ENCODE data around the gene PABPC1L. TPM values are rescaled to one million over a fixed set of nuclear protein-coding genes. Genes with fewer than 3 reads are reported as not detected.

The PABPC1L gene
- total RNA-seq, 4 donors from 2014 or later: 2.0 to 5.9 (median 2.9) TPM

DNA sequence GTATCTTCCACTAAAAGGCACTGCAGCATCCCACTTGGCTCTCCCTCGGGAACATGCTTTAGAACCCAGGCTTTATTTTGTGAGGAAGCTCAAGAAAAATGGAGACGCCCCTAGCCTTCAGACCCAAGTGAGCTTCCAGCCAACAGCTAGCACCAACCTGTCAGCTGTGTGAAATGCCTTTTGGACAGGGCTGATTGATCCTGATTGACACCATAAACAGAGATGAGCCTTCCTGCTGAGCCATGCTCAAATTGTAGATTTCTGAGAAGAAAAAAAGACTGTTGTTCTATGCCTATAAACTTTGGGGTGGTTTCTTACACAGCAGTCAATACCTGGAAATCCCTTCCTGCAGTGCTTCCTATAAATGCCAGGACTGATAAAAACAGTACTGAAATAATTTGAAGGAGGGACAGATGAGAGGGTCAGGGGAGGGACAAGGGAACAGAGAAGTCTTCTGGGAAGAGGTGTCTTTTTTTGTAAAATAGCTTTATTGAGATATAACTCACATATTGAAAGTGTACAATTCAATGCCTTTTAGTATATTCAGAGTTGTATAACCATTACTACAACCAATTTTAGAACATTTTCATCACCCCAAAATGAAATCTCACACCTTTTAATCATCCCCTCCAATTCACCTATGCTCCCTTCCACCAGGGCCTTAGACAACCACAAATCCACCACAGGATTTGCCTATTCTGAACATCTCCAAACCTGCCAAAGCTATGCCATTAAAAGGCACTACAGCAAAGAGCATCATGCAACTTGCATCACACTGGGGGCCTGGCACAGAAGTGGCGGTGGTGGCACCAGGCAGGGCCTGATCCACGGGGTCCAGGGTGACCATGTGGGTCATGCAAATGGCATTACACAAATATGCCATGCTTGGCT lies 53.7 kb downstream of the PABPC1L start:
- intact Hi-C loops (cut with DNase I): loop anchor here (10.0 kb wide), 1 partner anchor 219 kb away; the partner anchor contains the start of gene KCNK15
- no peaks in the 10 kb centered on the region for H3K36me3 ChIP-seq
- no peak overlapping the region for H3K4me3 ChIP-seq
- 86% methylated on average over 4 of the region's 4 CpGs for WGBS
- TF ChIP-seq EP300 (IDR thresholded peaks at IDR 0.05): no peak
- TF ChIP-seq POLR2A (IDR thresholded peaks at IDR 0.05; ENCODE audit: low read depth): no peak
- no peak for TF ChIP-seq POLR2AphosphoS5 (IDR thresholded peaks at IDR 0.05)
- TF ChIP-seq, protein P1, sequence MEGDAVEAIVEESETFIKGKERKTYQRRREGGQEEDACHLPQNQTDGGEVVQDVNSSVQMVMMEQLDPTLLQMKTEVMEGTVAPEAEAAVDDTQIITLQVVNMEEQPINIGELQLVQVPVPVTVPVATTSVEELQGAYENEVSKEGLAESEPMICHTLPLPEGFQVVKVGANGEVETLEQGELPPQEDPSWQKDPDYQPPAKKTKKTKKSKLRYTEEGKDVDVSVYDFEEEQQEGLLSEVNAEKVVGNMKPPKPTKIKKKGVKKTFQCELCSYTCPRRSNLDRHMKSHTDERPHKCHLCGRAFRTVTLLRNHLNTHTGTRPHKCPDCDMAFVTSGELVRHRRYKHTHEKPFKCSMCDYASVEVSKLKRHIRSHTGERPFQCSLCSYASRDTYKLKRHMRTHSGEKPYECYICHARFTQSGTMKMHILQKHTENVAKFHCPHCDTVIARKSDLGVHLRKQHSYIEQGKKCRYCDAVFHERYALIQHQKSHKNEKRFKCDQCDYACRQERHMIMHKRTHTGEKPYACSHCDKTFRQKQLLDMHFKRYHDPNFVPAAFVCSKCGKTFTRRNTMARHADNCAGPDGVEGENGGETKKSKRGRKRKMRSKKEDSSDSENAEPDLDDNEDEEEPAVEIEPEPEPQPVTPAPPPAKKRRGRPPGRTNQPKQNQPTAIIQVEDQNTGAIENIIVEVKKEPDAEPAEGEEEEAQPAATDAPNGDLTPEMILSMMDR (IDR thresholded peaks at IDR 0.05): no peak
- no peak overlapping the region for H3K27ac ChIP-seq (replicated peaks in 1 of 4)
- H3K27me3 ChIP-seq: no peaks in the 10 kb centered on the region
- no peaks in the 10 kb centered on the region for H3K9me3 ChIP-seq
- DNase-seq (ENCODE audit: extremely low spot score): no peak
- H3K4me1 ChIP-seq: peaks cover 26 to 49% (median 45%) of the 10 kb centered on the region in 4 donors

DNA sequence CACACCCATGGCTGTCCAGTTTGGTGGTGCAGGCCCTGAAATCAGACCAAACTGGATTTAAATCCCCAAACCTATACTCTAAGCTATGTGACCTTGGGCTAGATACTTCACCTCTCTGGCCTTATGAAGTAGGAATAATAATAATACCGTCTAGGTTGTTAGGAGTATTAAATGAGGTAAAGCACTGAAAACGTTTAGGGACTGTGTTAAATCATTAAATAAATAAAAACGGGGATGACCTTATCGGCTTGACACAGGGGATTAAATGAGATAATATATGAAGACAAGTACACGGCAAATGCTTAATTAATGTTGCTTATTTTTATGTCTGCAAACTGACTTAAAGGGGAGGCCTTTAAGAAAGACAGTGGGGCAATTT lies 55.8 kb downstream of the PABPC1L start:
- Histone ChIP-seq H3K4me3 (peak overlapping the region; percentile 71 to 88 (median 78)), H3K27me3 (no peaks in the 10 kb centered on the region), H3K9me3 (no peaks in the 10 kb centered on the region), H3K36me3 (no peaks in the 10 kb centered on the region), H3K4me1 (peaks cover 18 to 56% (median 52%) of the 10 kb centered on the region in 4 donors), H3K27ac (replicated peaks in 1 of 4) (peak overlapping the region; percentile 77 to 87 (median 82))
- intact Hi-C loops (cut with DNase I): loop anchor here (5.0 to 10.0 kb wide), 2 partner anchors 78 to 221 kb away; partner anchors contain the start of genes KCNK15 and YWHAB
- no peak for DNase-seq (ENCODE audit: extremely low spot score)
- 46% methylated on average over 5 of the region's 5 CpGs for WGBS
- TF ChIP-seq, protein P1 (IDR thresholded peaks at IDR 0.05): no peak
- TF ChIP-seq POLR2AphosphoS5 (IDR thresholded peaks at IDR 0.05) (no peak), EP300 (IDR thresholded peaks at IDR 0.05) (no peak), POLR2A (IDR thresholded peaks at IDR 0.05; ENCODE audit: low read depth) (no peak)

DNA sequence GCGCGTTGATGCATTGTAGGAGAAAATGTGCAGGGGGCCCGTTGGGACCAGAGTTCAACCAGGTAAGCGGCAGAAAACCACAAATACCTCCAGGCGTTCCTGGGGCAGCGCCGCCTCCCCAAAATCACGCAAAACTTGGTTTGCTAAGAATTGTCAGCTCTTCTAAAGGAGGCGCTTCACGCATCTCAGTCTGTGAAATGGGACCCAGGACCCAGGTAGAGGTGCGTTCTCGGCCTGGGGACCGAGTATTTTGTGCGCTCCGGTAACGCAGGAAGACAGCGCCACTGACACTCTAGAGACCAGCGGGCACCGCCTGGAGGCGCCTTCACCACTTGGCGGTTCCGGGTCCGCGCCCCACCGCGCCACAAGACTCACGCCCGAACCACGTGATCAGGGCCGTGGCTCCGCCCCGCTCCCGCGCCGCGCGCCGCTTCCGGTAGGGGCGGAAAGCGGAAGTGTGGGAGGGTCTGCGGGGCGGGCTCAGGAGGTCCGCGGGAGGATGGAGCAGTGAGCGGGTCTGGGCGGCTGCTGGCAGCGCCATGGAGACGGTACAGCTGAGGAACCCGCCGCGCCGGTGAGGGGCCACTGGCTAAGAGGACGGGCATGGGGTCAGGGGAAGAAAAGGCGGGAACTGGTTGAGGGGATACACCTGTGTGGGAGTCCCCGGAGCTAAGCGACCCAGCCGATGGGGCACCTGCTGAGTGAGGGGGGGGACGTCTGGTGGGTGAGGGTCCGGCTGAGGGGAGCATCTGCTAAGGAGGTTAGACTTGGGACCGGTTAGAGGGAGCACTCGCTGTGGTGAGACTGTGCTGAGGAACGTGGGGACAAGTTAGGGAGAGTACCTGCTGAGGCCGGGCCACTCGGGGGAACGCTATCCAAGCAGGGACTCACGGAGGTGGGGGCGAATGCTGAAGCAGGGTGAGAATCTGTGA lies 56.4 kb downstream of the PABPC1L start, which contains the start of gene STK4:
TSS of gene STK4 (plus strand) at position 483 of the 932 bp plus-strand sequence. CDS start at position 540, 57 bp downstream.
- intact Hi-C loops (cut with DNase I): loop anchor here (5.0 to 10.0 kb wide), 2 partner anchors 79 to 221 kb away; partner anchors contain the start of genes KCNK15 and YWHAB
- H3K4me3 ChIP-seq: peak within 1 kb of the TSS; percentile 71 to 88 (median 78)
- H3K27ac ChIP-seq (replicated peaks in 1 of 4): peak within 1 kb of the TSS; percentile 77 to 87 (median 82)
- DNase-seq (ENCODE audit: extremely low spot score): peak; percentile 98
- 2% methylated on average over 42 of the region's 68 CpGs for WGBS
- no peaks in the 10 kb centered on the region for H3K9me3 ChIP-seq
- no peaks in the 10 kb centered on the region for H3K36me3 ChIP-seq
- H3K27me3 ChIP-seq: no peaks in the 10 kb centered on the region
- TF ChIP-seq, protein P1 (IDR thresholded peaks at IDR 0.05): peak; percentile 45 to 64 (median 58)
- TF ChIP-seq POLR2A (IDR thresholded peaks at IDR 0.05; ENCODE audit: low read depth): peak; percentile 46
- peak; percentile 98 for TF ChIP-seq POLR2AphosphoS5 (IDR thresholded peaks at IDR 0.05)
- no peak for TF ChIP-seq EP300 (IDR thresholded peaks at IDR 0.05)
- peaks cover 14 to 58% (median 54%) of the 10 kb centered on the region in 4 donors for H3K4me1 ChIP-seq

DNA sequence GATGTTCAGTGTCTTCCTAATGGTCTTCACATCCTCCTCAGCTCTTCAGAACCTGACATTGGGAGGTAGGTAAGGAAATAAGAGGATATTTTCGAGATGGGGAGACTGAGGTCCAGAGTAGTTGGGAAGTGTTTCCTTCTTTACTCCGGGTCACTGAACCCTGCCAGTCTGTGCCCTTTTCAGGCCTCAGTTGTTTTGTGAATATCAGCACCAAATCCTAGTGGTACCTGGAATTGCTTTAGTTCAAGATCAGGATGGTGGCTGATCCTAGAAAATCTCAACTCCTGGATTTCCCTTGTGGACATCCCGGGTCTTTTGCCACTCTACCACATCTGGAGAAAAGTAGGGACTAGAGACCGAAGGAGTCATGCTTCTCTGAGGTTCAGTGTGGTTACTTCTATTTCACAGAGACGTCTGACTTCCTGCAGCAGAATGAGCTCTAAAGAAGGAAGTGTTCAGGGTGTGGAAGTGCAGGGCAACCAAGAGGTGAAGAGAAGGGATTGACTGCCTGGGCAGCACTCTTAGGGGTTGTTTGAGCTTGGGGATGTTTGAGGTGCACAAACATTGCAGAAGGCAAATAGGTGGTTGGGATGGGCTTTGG lies 57.4 kb downstream of the PABPC1L start:
- Histone ChIP-seq H3K4me1 (peaks cover 14 to 58% (median 54%) of the 10 kb centered on the region in 4 donors), H3K27me3 (no peaks in the 10 kb centered on the region), H3K27ac (replicated peaks in 1 of 4) (peak overlapping the region; percentile 77 to 87 (median 82)), H3K9me3 (no peaks in the 10 kb centered on the region), H3K36me3 (peaks cover 0 to 5% (median 4%) of the 10 kb centered on the region in 4 donors), H3K4me3 (peak overlapping the region; percentile 71 to 88 (median 78))
- intact Hi-C loops (cut with DNase I): loop anchor here (5.0 to 10.0 kb wide), 2 partner anchors 80 to 223 kb away; partner anchors contain the start of genes KCNK15 and YWHAB
- DNase-seq (ENCODE audit: extremely low spot score): no peak
- 33% methylated on average over 5 of the region's 5 CpGs for WGBS
- no peak for TF ChIP-seq EP300 (IDR thresholded peaks at IDR 0.05)
- TF ChIP-seq POLR2AphosphoS5 (IDR thresholded peaks at IDR 0.05): peak; percentile 11 to 35
